HG03196 (cell line): ENCODE data around the gene FBN1.

ENCODE experiments used
- ATAC-seq: cut with Tn5 transposase; IDR thresholded peaks from one replicate; pipeline ENCODE4 v1.9.1; 2021; ENCODE audit not compliant: unreplicated experiment

The FBN1 gene

GRCh38 chr15:48408327-48408726, 237.2 kb downstream of the FBN1 start:
- ATAC-seq, result no peak

GRCh38 chr15:48407646-48408045, 237.9 kb downstream of the FBN1 start:
- no peak for ATAC-seq

- ATAC-seq, result no peak
These were observed 238.6 kb downstream of the FBN1 start for GRCh38 chr15:48406911-48407310.

GRCh38 chr15:48406266-48406891, 239.1 kb downstream of the FBN1 start:
- no peak for ATAC-seq

GRCh38 chr15:48402427-48403177, 242.9 kb downstream of the FBN1 start:
- ATAC-seq, result no peak

- ATAC-seq, result no peak
These were observed 245.4 kb downstream of the FBN1 start for GRCh38 chr15:48400086-48400485.

GRCh38 chr15:48397841-48398240, 247.7 kb downstream of the FBN1 start:
- no peak for ATAC-seq

- ATAC-seq, result no peak
These were observed 249.5 kb downstream of the FBN1 start for GRCh38 chr15:48396020-48396419.

- no peak for ATAC-seq
These were observed 249.9 kb downstream of the FBN1 start for GRCh38 chr15:48395521-48396011.

- ATAC-seq, result no peak
These were observed 250.5 kb downstream of the FBN1 start for GRCh38 chr15:48394970-48395369.

- no peak for ATAC-seq
These were observed 251.6 kb downstream of the FBN1 start for GRCh38 chr15:48393645-48394506.

- no peak for ATAC-seq
These were observed 253.2 kb downstream of the FBN1 start for GRCh38 chr15:48392356-48392755.

- no peak for ATAC-seq
These were observed 253.6 kb downstream of the FBN1 start for GRCh38 chr15:48391950-48392349.

GRCh38 chr15:48389691-48390143, 255.8 kb downstream of the FBN1 start:
- no peak for ATAC-seq

GRCh38 chr15:48388910-48389309, 256.6 kb downstream of the FBN1 start:
- no peak for ATAC-seq

GRCh38 chr15:48388016-48388851, 257.3 kb downstream of the FBN1 start:
- ATAC-seq, result no peak

GRCh38 chr15:48385031-48385830, 260.3 kb downstream of the FBN1 start:
- ATAC-seq, result no peak

GRCh38 chr15:48384616-48385015, 260.9 kb downstream of the FBN1 start:
- ATAC-seq, result no peak

- ATAC-seq, result no peak
These were observed 262.5 kb downstream of the FBN1 start for GRCh38 chr15:48383031-48383430.

GRCh38 chr15:48381861-48382260, 263.6 kb downstream of the FBN1 start:
- no peak for ATAC-seq
